Gastrocnemius medialis (tissue), 4 donors: Measurements from ENCODE around the gene WFIKKN1. TPM values are rescaled to one million over a fixed set of nuclear protein-coding genes. Genes with fewer than 3 reads are reported as not detected.

Source experiments
- ATAC-seq, 2 donors: fragments of 150-250 bp; one replicate each; pipeline ENCODE4 v1.9.1; 2016
- DNase-seq, 2 donors: peaks; one replicate each; pipeline ENCODE4 v3.0.0-alpha.2; 2019
- H3K27ac ChIP-seq, 4 donors: fragments of 200-600 bp; sonication (generic); 1 replicate in 1 of 4; 2 replicates in 3 of 4; pipeline ENCODE4 v1.5.1; 2016 to 2018; ENCODE audit warnings: mild to moderate bottlenecking in 2 of 4, moderate library complexity in 1 of 4
- H3K27me3 ChIP-seq, 3 donors: fragments of 200-600 bp; sonication (generic) in 2 of 3; 1 replicate in 1 of 3; 2 replicates in 2 of 3; pipeline versions ENCODE4 v1.5.1 to v1.6.0; 2016 to 2019; ENCODE audit warnings: mild to moderate bottlenecking in 1 of 3, moderate library complexity in 1 of 3
- H3K36me3 ChIP-seq, 2 donors: fragments of 200-600 bp; sonication (generic) in 1 of 2; one replicate each; pipeline ENCODE4 v1.5.1; 2017 to 2018
- H3K4me1 ChIP-seq, 2 donors: fragments of 200-600 bp; sonication (generic) in 1 of 2; one replicate each; pipeline ENCODE4 v1.5.1; 2016 to 2017; ENCODE audit warnings: mild to moderate bottlenecking in 2 of 2
- H3K4me3 ChIP-seq, 4 donors: fragments of 200-600 bp; sonication (generic) in 3 of 4; 1 replicate in 1 of 4; 2 replicates in 3 of 4; pipeline ENCODE4 v1.5.1; 2016 to 2019; ENCODE audit warnings: mild to moderate bottlenecking in 2 of 4
- H3K9me3 ChIP-seq, 3 donors: fragments of 200-600 bp; sonication (generic) in 2 of 3; 1 replicate in 1 of 3; 2 replicates in 2 of 3; pipeline ENCODE4 v1.5.1; 2016 to 2019
- CTCF ChIP-seq, 5 experiments: fragments of 450-650 bp in 3 of 5; fragments of 200-600 bp in 2 of 5; sonication (generic) in 2 of 5; IDR thresholded peaks in 4 of 5; conservative IDR thresholded peaks in 1 of 5; 1 replicate in 4 of 5; 2 replicates in 1 of 5; pipeline ENCODE4 v1.5.1; 2016 to 2019; ENCODE audit warnings: antibody characterized with exemption in 5 of 5, mild to moderate bottlenecking in 3 of 5, moderate library complexity in 3 of 5
- POLR2A ChIP-seq, 2 donors: fragments of 450-650 bp; IDR thresholded peaks; one replicate each; pipeline ENCODE4 v1.6.1; 2017; ENCODE audit warnings: antibody characterized with exemption in 2 of 2, mild to moderate bottlenecking in 2 of 2, moderate library complexity in 2 of 2
- in situ Hi-C, 4 donors: fragments of 200-750 bp; cut with MboI; loops; one replicate each; pipeline versions ENCODE4 v1.15.0 to v1.8.0; 2017; ENCODE audit warnings: low sequenced_read_pairs in 4 of 4
- intact Hi-C: fragments of 100-400 bp; cut with DNase I; formaldehyde crosslinking; loops from one replicate; pipeline ENCODE4 v1.15.1; 2023; ENCODE audit warnings: low total_unique reads
- total RNA-seq, 4 donors: library from RNA; depleted of rRNA; stranded (reverse); fragments of >200 nt; gene quantifications; one replicate each; pipeline versions ENCODE4 v1.1.0 to v1.2.3, GENCODE V29; 2016

Gene WFIKKN1
- total RNA-seq, 4 donors from 2014 or later, result 0.12 to 3.2 (median 1.3) TPM

DNA sequence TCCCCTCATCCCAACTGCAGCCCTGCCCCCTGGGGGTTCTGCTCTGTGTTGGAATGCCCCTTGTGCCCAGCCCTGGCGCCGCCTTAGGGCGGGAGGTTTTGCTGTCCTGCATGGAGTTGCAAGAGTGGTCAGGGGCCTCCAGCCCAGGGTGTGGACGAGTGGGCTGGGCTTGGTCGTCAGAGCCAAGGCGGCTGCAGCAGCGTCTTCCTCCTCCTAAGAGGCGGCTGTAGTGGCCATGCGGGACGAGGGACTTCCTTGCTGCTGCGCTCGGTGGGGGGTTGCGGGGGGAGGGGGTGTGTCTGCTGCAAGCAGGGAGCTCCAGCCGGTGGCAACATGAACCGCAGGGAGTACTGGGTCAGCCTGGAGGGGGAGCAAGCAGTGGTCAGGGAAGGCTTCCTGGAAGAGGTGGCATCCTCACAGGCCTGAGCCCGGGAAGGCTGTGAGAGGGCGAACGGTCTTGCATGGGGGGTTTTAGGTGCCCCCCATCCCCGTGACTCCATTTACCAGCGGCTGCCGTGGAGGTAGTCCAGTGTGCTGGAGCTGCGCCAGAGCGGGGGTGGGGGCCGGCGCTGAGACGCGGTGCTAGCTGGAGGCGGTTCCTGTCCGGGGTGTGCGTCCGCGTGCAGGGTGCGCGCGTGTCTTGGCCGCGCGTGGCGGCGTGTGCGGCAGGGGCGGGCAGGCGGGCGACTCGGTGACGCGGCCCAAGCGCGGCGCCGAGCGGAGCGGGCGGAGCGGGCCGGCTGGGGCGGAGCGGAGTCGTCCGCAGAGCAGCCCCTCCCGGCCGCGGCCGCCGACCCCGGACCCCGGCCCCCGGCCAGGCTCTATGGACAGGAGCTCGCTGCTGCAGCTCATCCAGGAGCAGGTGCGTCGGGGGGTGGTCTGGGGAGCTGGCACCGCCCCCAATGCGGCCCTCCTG, 44.4 kb downstream of the WFIKKN1 start, which contains the start of gene RHBDL1:
TSS of gene RHBDL1 (plus strand) at position 704 of the 916 bp plus-strand sequence. CDS start at position 824, 120 bp downstream.
- H3K27ac ChIP-seq, result no peak within 1 kb of the TSS
- H3K27me3 ChIP-seq, result no peaks in the 10 kb centered on the region
- H3K36me3 ChIP-seq, result peaks cover 0 to 35% of the 10 kb centered on the region in 2 donors
- H3K4me3 ChIP-seq, result peak within 1 kb of the TSS in 3 of 4 donors; percentile 21 to 34 (median 24)
- DNase-seq, result no peak
- H3K4me1 ChIP-seq, result peaks cover 0 to 8% of the 10 kb centered on the region in 2 donors
- no peak for ATAC-seq
- no peak for TF ChIP-seq POLR2A (IDR thresholded peaks at IDR 0.05)
- intact Hi-C loops (no loop called here), in situ Hi-C loops (no loop called here)
- H3K9me3 ChIP-seq, result no peaks in the 10 kb centered on the region

GRCh38 chr16:675884-676564, 45.2 kb downstream of the WFIKKN1 start:
- in situ Hi-C loops, result no loop called here
- no peaks in the 10 kb centered on the region for H3K27me3 ChIP-seq
- peaks cover 0 to 27% of the 10 kb centered on the region in 2 donors for H3K36me3 ChIP-seq
- no peak for DNase-seq
- no peak overlapping the region for H3K27ac ChIP-seq
- no peak for TF ChIP-seq POLR2A (IDR thresholded peaks at IDR 0.05)
- H3K9me3 ChIP-seq, result no peaks in the 10 kb centered on the region
- intact Hi-C loops, result no loop called here
- H3K4me3 ChIP-seq, result peak overlapping the region in 2 of 4 donors; percentile 21 to 24
- peaks cover 3 to 11% of the 10 kb centered on the region in 2 donors for H3K4me1 ChIP-seq
- ATAC-seq, result no peak

DNA sequence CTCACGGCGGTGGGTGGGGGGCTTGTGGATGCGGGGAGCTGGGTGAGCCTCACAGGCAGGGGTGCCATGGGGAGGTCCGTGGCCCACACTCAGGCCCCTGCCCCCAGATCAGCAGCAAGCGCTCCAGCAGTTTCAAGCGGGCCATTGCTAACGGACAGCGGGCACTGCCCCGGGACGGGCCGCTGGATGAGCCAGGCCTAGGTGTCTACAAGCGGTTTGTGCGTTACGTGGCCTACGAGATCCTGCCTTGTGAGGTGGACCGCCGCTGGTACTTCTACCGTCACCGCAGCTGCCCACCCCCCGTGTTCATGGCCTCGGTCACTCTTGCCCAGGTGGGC, 45.7 kb downstream of the WFIKKN1 start:
- Histone ChIP-seq H3K9me3 (no peaks in the 10 kb centered on the region), H3K27me3 (no peaks in the 10 kb centered on the region), H3K27ac (no peak overlapping the region), H3K4me3 (no peak overlapping the region), H3K4me1 (peaks cover 8 to 16% of the 10 kb centered on the region in 2 donors), H3K36me3 (peaks cover 0 to 24% of the 10 kb centered on the region in 2 donors)
- TF ChIP-seq CTCF (IDR thresholded peaks at IDR 0.05 in 4 of 5, conservative IDR thresholded peaks at IDR 0.05 in 1 of 5) (no peak), POLR2A (IDR thresholded peaks at IDR 0.05) (no peak)
- DNase-seq (no peak), ATAC-seq (no peak)
- in situ Hi-C loops (no loop called here), intact Hi-C loops (no loop called here)

- Histone ChIP-seq H3K27ac (no peak overlapping the region), H3K9me3 (no peaks in the 10 kb centered on the region), H3K4me3 (no peak overlapping the region), H3K36me3 (peaks cover 0 to 26% of the 10 kb centered on the region in 2 donors), H3K27me3 (no peaks in the 10 kb centered on the region), H3K4me1 (peaks cover 12 to 20% of the 10 kb centered on the region in 2 donors)
- ATAC-seq, result no peak
- intact Hi-C loops, result no loop called here
- no peak for TF ChIP-seq POLR2A (IDR thresholded peaks at IDR 0.05)
- no peak for TF ChIP-seq CTCF (IDR thresholded peaks at IDR 0.05 in 4 of 5, conservative IDR thresholded peaks at IDR 0.05 in 1 of 5)
- DNase-seq, result no peak
- in situ Hi-C loops, result no loop called here
Measured at GRCh38 chr16:676913-677312, 46.1 kb downstream of the WFIKKN1 start.

DNA sequence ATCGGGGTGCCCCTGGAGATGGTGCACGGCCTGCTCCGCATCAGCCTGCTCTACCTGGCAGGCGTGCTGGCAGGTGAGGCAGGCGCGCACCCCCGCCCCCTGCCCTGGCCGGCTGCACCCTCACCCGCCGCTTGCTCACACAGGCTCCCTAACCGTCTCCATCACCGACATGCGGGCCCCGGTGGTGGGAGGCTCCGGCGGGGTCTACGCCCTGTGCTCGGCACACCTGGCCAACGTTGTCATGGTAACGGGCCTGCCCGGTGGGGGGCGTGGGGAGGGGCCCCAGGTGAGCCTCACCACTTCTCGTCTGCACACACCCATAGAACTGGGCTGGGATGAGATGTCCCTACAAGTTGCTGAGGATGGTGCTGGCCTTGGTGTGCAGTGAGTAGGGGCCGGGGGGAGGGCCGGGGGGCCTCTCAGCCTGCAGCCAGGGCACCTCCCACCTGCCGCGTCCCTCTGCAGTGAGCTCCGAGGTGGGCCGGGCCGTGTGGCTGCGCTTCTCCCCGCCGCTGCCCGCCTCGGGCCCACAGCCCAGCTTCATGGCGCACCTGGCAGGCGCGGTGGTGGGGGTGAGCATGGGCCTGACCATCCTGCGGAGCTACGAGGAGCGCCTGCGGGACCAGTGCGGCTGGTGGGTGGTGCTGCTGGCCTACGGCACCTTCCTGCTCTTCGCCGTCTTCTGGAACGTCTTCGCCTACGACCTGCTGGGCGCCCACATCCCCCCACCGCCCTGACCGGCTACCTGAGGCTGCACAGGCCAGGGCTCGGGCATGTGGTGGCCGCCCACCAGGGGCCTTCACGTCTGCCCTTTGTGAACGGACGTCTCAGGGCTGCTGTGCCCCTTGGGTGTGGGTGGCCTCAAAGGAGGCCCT, 46.8 kb downstream of the WFIKKN1 start:
- in situ Hi-C loops, result no loop called here
- peak in 1 of 2 donors; percentile 16 for DNase-seq
- Histone ChIP-seq H3K4me3 (no peak overlapping the region), H3K4me1 (peaks cover 15 to 27% of the 10 kb centered on the region in 2 donors), H3K27ac (no peak overlapping the region), H3K27me3 (no peaks in the 10 kb centered on the region), H3K9me3 (no peaks in the 10 kb centered on the region), H3K36me3 (peaks cover 0 to 26% of the 10 kb centered on the region in 2 donors)
- no peak for ATAC-seq
- TF ChIP-seq CTCF (IDR thresholded peaks at IDR 0.05 in 4 of 5, conservative IDR thresholded peaks at IDR 0.05 in 1 of 5) (no peak), POLR2A (IDR thresholded peaks at IDR 0.05) (no peak)
- intact Hi-C loops, result no loop called here
